H1 (cell line): ENCODE data around the gene POGK. TPM values are rescaled to one million over a fixed set of nuclear protein-coding genes. Genes with fewer than 3 reads are reported as not detected.

Experiments used
- CTCF ChIA-PET: fragments of 300-600 bp; sonication (Branson Sonifier 250); formaldehyde crosslinking; loops from one replicate; lab custom pipeline; 2021; ENCODE audit not compliant: partially characterized antibody; lab: Charles Lee
- POLR2A ChIA-PET: fragments of 300-600 bp; sonication (Branson Sonifier 250); formaldehyde crosslinking; loops from one replicate; lab custom pipeline; 2021; ENCODE audit warnings: inconsistent platforms; ENCODE audit not compliant: partially characterized antibody; lab: Charles Lee
- DNase-seq, 2 experiments: peaks; one replicate each; pipeline versions ENCODE4 v3.0.0 to v3.0.0-alpha.2; 2010 to 2022; ENCODE audit warnings: low spot score in 2 of 2, low read depth in 1 of 2, mixed read lengths in 1 of 2
- FAIRE-seq: peaks from 2 replicates; lab custom pipeline; 2011; peaks lifted over from hg19 to GRCh38; lab: Jason Lieb, UNC
- H2AFZ ChIP-seq: 2 replicates; pipeline ENCODE4 v1.8.1; 2012; ENCODE audit warnings: low read length, inconsistent platforms
- H2AK5ac ChIP-seq: 2 replicates; pipeline ENCODE4 v1.6.1; 2013; ENCODE audit warnings: low read depth, low read length
- H2BK120ac ChIP-seq: replicated peaks from 2 replicates; pipeline ENCODE3; 2013; ENCODE audit warnings: low read depth, low read length, inconsistent platforms
- H2BK12ac ChIP-seq: 2 replicates; pipeline ENCODE4 v1.6.1; 2013; ENCODE audit warnings: low read depth, low read length
- H2BK15ac ChIP-seq: 2 replicates; pipeline ENCODE4 v1.6.1; 2013; ENCODE audit warnings: low read length
- H2BK20ac ChIP-seq: 2 replicates; pipeline ENCODE4 v1.6.1; 2013; ENCODE audit warnings: low read length
- H2BK5ac ChIP-seq: 2 replicates; pipeline ENCODE4 v1.6.1; 2013; ENCODE audit warnings: low read depth, low read length
- H3K14ac ChIP-seq: 2 replicates; pipeline ENCODE4 v1.6.1; 2013; ENCODE audit warnings: inconsistent platforms; ENCODE audit not compliant: insufficient read length
- H3K18ac ChIP-seq: 2 replicates; pipeline ENCODE4 v1.6.1; 2013; ENCODE audit warnings: low read length; ENCODE audit errors: extremely low read depth
- H3K23ac ChIP-seq: 2 replicates; pipeline ENCODE4 v1.6.1; 2013; ENCODE audit warnings: inconsistent platforms; ENCODE audit not compliant: insufficient read length
- H3K23me2 ChIP-seq: 2 replicates; pipeline ENCODE4 v1.6.1; 2013; ENCODE audit warnings: low read depth, low read length
- H3K27ac ChIP-seq: 2 replicates; pipeline ENCODE4 v1.6.1; 2011; ENCODE audit warnings: low read depth, low read length, inconsistent platforms
- H3K27me3 ChIP-seq, 4 experiments: replicated peaks in 1 of 4; 1 replicate in 1 of 4; 2 replicates in 3 of 4; pipeline versions ENCODE4 v1.6.1 to v1.8.1; 2011 to 2013; ENCODE audit warnings: low read length in 3 of 4, mild to moderate bottlenecking in 3 of 4, inconsistent platforms in 2 of 4, mixed read lengths in 2 of 4, moderate library complexity in 1 of 4; ENCODE audit not compliant: control insufficient read depth in 3 of 4, insufficient read depth in 3 of 4; ENCODE audit errors: extremely low read depth in 1 of 4
- H3K36me3 ChIP-seq, 4 experiments: 2 replicates each; pipeline versions ENCODE4 v1.6.1 to v1.8.1; 2011 to 2013; ENCODE audit warnings: mild to moderate bottlenecking in 4 of 4, low read length in 3 of 4, moderate library complexity in 2 of 4, control low read depth in 1 of 4, inconsistent platforms in 1 of 4; ENCODE audit not compliant: insufficient read depth in 4 of 4, control insufficient read depth in 2 of 4
- H3K4ac ChIP-seq: replicated peaks from 2 replicates; pipeline ENCODE3; 2013; ENCODE audit warnings: low read length, low read depth, mixed read lengths, inconsistent platforms; ENCODE audit not compliant: insufficient read length
- H3K4me1 ChIP-seq, 4 experiments: replicated peaks in 1 of 4; 1 replicate in 1 of 4; 2 replicates in 3 of 4; pipeline versions ENCODE4 v1.6.1 to v1.8.1; 2011 to 2013; ENCODE audit warnings: low read length in 3 of 4, inconsistent platforms in 2 of 4, mixed read lengths in 1 of 4; ENCODE audit not compliant: insufficient read depth in 4 of 4, control insufficient read depth in 3 of 4
- H3K4me2 ChIP-seq, 2 experiments: 2 replicates each; pipeline versions ENCODE4 v1.6.1 to v1.8.1; 2011 to 2013; ENCODE audit warnings: low read depth in 2 of 2, low read length in 2 of 2, control low read depth in 1 of 2, inconsistent platforms in 1 of 2, mild to moderate bottlenecking in 1 of 2; ENCODE audit not compliant: insufficient read depth in 1 of 2
- H3K4me3 ChIP-seq, 4 experiments: fragments of 200-600, 300-600 bp in 1 of 4; sonication (generic), shearing (Covaris generic), sonication (Bioruptor Twin) in 1 of 4; 2 replicates each; pipeline versions ENCODE4 v1.5.1 to v1.8.1; 2011 to 2016; ENCODE audit warnings: low read length in 4 of 4, low read depth in 3 of 4, control low read depth in 2 of 4, inconsistent platforms in 2 of 4, mild to moderate bottlenecking in 2 of 4, mixed read lengths in 1 of 4, moderate library complexity in 1 of 4; ENCODE audit not compliant: insufficient read depth in 2 of 4; ENCODE audit errors: extremely low read depth in 1 of 4
- H3K56ac ChIP-seq: replicated peaks from 2 replicates; pipeline ENCODE3; 2013; ENCODE audit warnings: low read depth, mild to moderate bottlenecking, mixed read lengths, low read length, inconsistent platforms; ENCODE audit not compliant: insufficient read length
- H3K79me1 ChIP-seq: 2 replicates; pipeline ENCODE4 v1.6.1; 2013; ENCODE audit warnings: low read depth, low read length, control low read depth
- H3K79me2 ChIP-seq, 2 experiments: 2 replicates each; pipeline versions ENCODE4 v1.6.1 to v1.8.1; 2012 to 2013; ENCODE audit warnings: low read length in 2 of 2, mild to moderate bottlenecking in 2 of 2, inconsistent platforms in 1 of 2; ENCODE audit not compliant: insufficient read depth in 2 of 2, control insufficient read depth in 1 of 2
- H3K9ac ChIP-seq, 4 experiments: replicated peaks in 1 of 4; 1 replicate in 1 of 4; 2 replicates in 3 of 4; pipeline versions ENCODE4 v1.6.1 to v1.8.1; 2011 to 2013; ENCODE audit warnings: low read depth in 3 of 4, low read length in 3 of 4, control low read depth in 2 of 4, mild to moderate bottlenecking in 2 of 4, moderate library complexity in 2 of 4, inconsistent platforms in 1 of 4; ENCODE audit errors: extremely low read depth in 1 of 4
- H3K9me3 ChIP-seq, 2 experiments: 2 replicates each; pipeline versions ENCODE4 v1.6.1 to v1.8.1; 2012 to 2013; ENCODE audit warnings: mild to moderate bottlenecking in 2 of 2, moderate library complexity in 2 of 2, control low read depth in 1 of 2, inconsistent platforms in 1 of 2, low read depth in 1 of 2, low read length in 1 of 2, mixed read lengths in 1 of 2; ENCODE audit not compliant: insufficient read depth in 2 of 2
- H4K20me1 ChIP-seq, 2 experiments: replicated peaks in 1 of 2; 2 replicates each; pipeline versions ENCODE3 to v1.8.1; 2011 to 2013; ENCODE audit warnings: inconsistent platforms in 2 of 2, low read length in 2 of 2, mild to moderate bottlenecking in 1 of 2; ENCODE audit not compliant: insufficient read depth in 2 of 2, control insufficient read depth in 1 of 2
- H4K5ac ChIP-seq: 2 replicates; pipeline ENCODE4 v1.6.1; 2013; ENCODE audit warnings: low read length, low read depth, mixed read lengths, inconsistent platforms; ENCODE audit not compliant: insufficient read length
- H4K8ac ChIP-seq: 2 replicates; pipeline ENCODE4 v1.8.0; 2013; ENCODE audit warnings: mild to moderate bottlenecking, moderate library complexity, low read length, inconsistent platforms; ENCODE audit not compliant: insufficient read depth; ENCODE audit errors: extremely low read depth
- H4K91ac ChIP-seq: replicated peaks from 2 replicates; pipeline ENCODE3; 2013; ENCODE audit warnings: low read length, mixed read lengths, inconsistent platforms; ENCODE audit not compliant: insufficient read length
- ATF2 ChIP-seq: IDR thresholded peaks from 2 replicates; pipeline ENCODE4 v1.6.1; 2012; ENCODE audit warnings: low read length, inconsistent platforms
- ATF3 ChIP-seq: IDR thresholded peaks from 2 replicates; pipeline ENCODE4 v1.6.1; 2011; ENCODE audit warnings: low read depth, mild to moderate bottlenecking, low read length; ENCODE audit not compliant: insufficient read depth
- EGR1 ChIP-seq: IDR thresholded peaks from 2 replicates; pipeline ENCODE4 v1.6.1; 2011; ENCODE audit warnings: low read depth, low read length, borderline replicate concordance
- FOSL1 ChIP-seq: IDR thresholded peaks from 2 replicates; pipeline ENCODE4 v1.6.1; 2011; ENCODE audit warnings: mild to moderate bottlenecking, low read depth, low read length, moderate library complexity; ENCODE audit not compliant: insufficient read depth
- GTF2F1 ChIP-seq: IDR thresholded peaks from 2 replicates; pipeline ENCODE4 v1.6.1; 2012; ENCODE audit warnings: low read depth, low read length, improper control_type of control experiment, borderline replicate concordance
- RBBP5 ChIP-seq: IDR thresholded peaks from 2 replicates; pipeline ENCODE4 v1.7.1; 2012; ENCODE audit warnings: low read depth, mild to moderate bottlenecking, inconsistent platforms, low read length, moderate library complexity, borderline replicate concordance
- SP1 ChIP-seq: IDR thresholded peaks from 2 replicates; pipeline ENCODE4 v1.6.1; 2011; ENCODE audit warnings: low read depth, low read length
- SP2 ChIP-seq: IDR thresholded peaks from 2 replicates; pipeline ENCODE4 v1.6.1; 2012; ENCODE audit warnings: mild to moderate bottlenecking, low read length, inconsistent platforms
- WGBS, 2 experiments: shearing (Covaris generic) in 1 of 2; methylation state at CpG; one replicate each; pipeline versions ENCODE4 v1.1.6 to v1.1.7; 2013 to 2015; ENCODE audit warnings: low lambda C conversion rate in 2 of 2, mixed read lengths in 2 of 2, inconsistent platforms in 1 of 2, low coverage in 1 of 2, missing lambda C conversion rate in 1 of 2; ENCODE audit not compliant: insufficient replicate concordance in 2 of 2, insufficient coverage in 1 of 2, insufficient read length in 1 of 2; ENCODE audit errors: extremely low coverage in 1 of 2, missing lambda C conversion rate in 1 of 2; 5-methylcytosine and 5-hydroxymethylcytosine counted together
- polyA plus RNA-seq, 7 experiments: library from polyadenylated mRNA; depleted of rRNA in 3 of 7; stranded (reverse) in 5 of 7; unstranded in 2 of 7; fragments of >200 nt in 5 of 7; fragments of 200-250 nt in 2 of 7; gene quantifications; 1 replicate in 5 of 7; 2 replicates in 1 of 7; 4 replicates in 1 of 7; pipeline versions ENCODE4 v1.2.1 to v1.2.3, GENCODE V29; 2011 to 2013; ENCODE audit warnings: missing spikeins in 2 of 7, mixed read lengths in 2 of 7
- total RNA-seq: library from RNA; stranded (reverse); fragmentation: NEBNext Ultra II Directional; extraction: Animal tissue kit (Norgen Biotek cat#: 25700); gene quantifications from 2 replicates; pipeline ENCODE4 v1.2.1, GENCODE V29; 2021

The POGK gene
- total and polyA plus RNA-seq, 2 of the 8 experiments (the other 6 are each of a cell fraction or from before 2014, with no cell fraction given) = 16.9 to 40.3 TPM

- no peak for FAIRE-seq
- TF ChIP-seq SP2 (no peak), ATF3 (no peak), SP1 (no peak), FOSL1 (no peak), EGR1 (no peak), ATF2 (no peak), GTF2F1 (no peak), RBBP5 (no peak)
Observed at GRCh38 chr1:166905136-166905535, 65.9 kb downstream of the POGK start.

More at GRCh38 chr1:166905136-166905535, 65.9 kb downstream of the POGK start:
- Histone ChIP-seq H2BK5ac (no peak overlapping the region), H3K23me2 (no peaks in the 10 kb centered on the region), H3K79me2 (no peaks in the 10 kb centered on the region), H2AK5ac (no peak overlapping the region), H3K36me3 (no peaks in the 10 kb centered on the region), H3K4ac (no peak overlapping the region), H3K14ac (no peak overlapping the region), H3K4me1 (no peaks in the 10 kb centered on the region; a peak in 1 of 7 replicates), H3K4me2 (no peak overlapping the region), H2AFZ (no peak overlapping the region), H2BK12ac (no peak overlapping the region), H2BK15ac (no peak overlapping the region), H3K23ac (no peak overlapping the region), H4K8ac (no peak overlapping the region), H3K9me3 (no peaks in the 10 kb centered on the region), H4K91ac (no peak overlapping the region), H3K18ac (no peak overlapping the region), H3K56ac (no peak overlapping the region), H3K27me3 (no peaks in the 10 kb centered on the region; a peak in 1 of 7 replicates), H3K9ac (no peak overlapping the region), H4K5ac (no peak overlapping the region), H3K79me1 (no peaks in the 10 kb centered on the region), H3K27ac (no peak overlapping the region), H4K20me1 (no peaks in the 10 kb centered on the region), H2BK120ac (no peak overlapping the region), H3K4me3 (no peak overlapping the region), H2BK20ac (no peak overlapping the region)
- ChIA-PET CTCF (interaction anchor here (0.7 to 23.8 kb wide), 7 partner anchors 11 to 220 kb away, joined by 3 to 874 read pairs (median 4); no protein-coding TSS in a partner anchor), POLR2A (interaction anchor here (1.1 to 1.6 kb wide), 2 partner anchors 29 to 315 kb away, joined by 3 to 4 read pairs; partner anchors contain the start of gene TADA1)
- no peak for DNase-seq
- WGBS, 2 experiments = 78 to 100% methylated on average over 1 to 2 of the region's 2 CpGs
